Glutamatergic neuron (in vitro differentiated cells): ENCODE data around the gene MEGF11. TPM values are rescaled to one million over a fixed set of nuclear protein-coding genes. Genes with fewer than 3 reads are reported as not detected.

Experiments
- DNase-seq: peaks from one replicate; pipeline ENCODE4 v3.0.0; 2022
- H3K27ac Mint-ChIP-seq: one replicate; pipeline ENCODE4 v1.8.0; 2020; ENCODE audit warnings: mild to moderate bottlenecking, mixed read lengths, inconsistent platforms; ENCODE audit not compliant: unreplicated experiment
- H3K27me3 Mint-ChIP-seq: one replicate; pipeline ENCODE4 v1.8.0; 2020; ENCODE audit warnings: mild to moderate bottlenecking, moderate library complexity, mixed read lengths, inconsistent platforms; ENCODE audit not compliant: unreplicated experiment
- H3K36me3 Mint-ChIP-seq: one replicate; pipeline ENCODE4 v1.8.0; 2020; ENCODE audit warnings: mild to moderate bottlenecking, mixed read lengths, inconsistent platforms; ENCODE audit not compliant: unreplicated experiment
- H3K4me1 Mint-ChIP-seq: one replicate; pipeline ENCODE4 v1.8.0; 2020; ENCODE audit warnings: mild to moderate bottlenecking, low read depth, mixed read lengths, inconsistent platforms; ENCODE audit not compliant: unreplicated experiment
- H3K4me3 Mint-ChIP-seq: one replicate; pipeline ENCODE4 v1.8.0; 2020; ENCODE audit warnings: mild to moderate bottlenecking, mixed read lengths, inconsistent platforms; ENCODE audit not compliant: unreplicated experiment
- H3K9me3 Mint-ChIP-seq: one replicate; pipeline ENCODE4 v1.8.0; 2020; ENCODE audit warnings: mild to moderate bottlenecking, moderate library complexity, mixed read lengths, inconsistent platforms; ENCODE audit not compliant: unreplicated experiment
- total RNA-seq: library from RNA; stranded (reverse); fragmentation: NEBNext Ultra II Directional; extraction: Animal tissue kit (Norgen Biotek cat#: 25700); gene quantifications from one replicate; pipeline ENCODE4 v1.2.1, GENCODE V29; 2021; ENCODE audit not compliant: unreplicated experiment
- TF ChIP-seq, protein P1 (sequence below): fragments of 200-600 bp; sonication (generic); IDR thresholded peaks from one replicate; pipeline ENCODE4 v1.5.0; 2021; ENCODE audit not compliant: partially characterized antibody, unreplicated experiment

The MEGF11 gene
- total RNA-seq, 1 donor from 2014 or later, result 2.6 TPM

DNA sequence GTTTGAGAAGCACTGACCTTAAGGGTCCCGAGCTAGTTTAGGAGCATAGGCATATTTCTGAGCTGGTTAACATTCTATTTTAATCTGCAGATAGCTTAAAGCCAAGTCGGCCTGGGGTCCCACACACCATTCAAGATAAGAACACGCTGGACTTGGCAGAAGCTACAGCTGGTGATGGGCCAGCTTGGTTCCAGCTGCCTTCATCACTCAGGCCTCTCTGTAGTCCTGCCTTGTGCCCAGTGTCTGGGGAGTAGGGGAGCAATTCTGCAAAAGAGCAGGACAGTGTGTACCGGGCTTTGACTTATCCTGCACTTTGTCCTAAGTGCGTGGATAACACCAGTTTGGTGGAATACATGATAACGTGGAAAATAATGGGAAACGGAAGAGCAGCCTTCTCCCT lies 164.5 kb downstream of the MEGF11 start:
- DNase-seq, result no peak
- no peak overlapping the region for H3K4me3 Mint-ChIP-seq
- peaks cover 7% of the 10 kb centered on the region for H3K27me3 Mint-ChIP-seq
- peaks cover 11% of the 10 kb centered on the region for H3K9me3 Mint-ChIP-seq
- TF ChIP-seq, protein P1, sequence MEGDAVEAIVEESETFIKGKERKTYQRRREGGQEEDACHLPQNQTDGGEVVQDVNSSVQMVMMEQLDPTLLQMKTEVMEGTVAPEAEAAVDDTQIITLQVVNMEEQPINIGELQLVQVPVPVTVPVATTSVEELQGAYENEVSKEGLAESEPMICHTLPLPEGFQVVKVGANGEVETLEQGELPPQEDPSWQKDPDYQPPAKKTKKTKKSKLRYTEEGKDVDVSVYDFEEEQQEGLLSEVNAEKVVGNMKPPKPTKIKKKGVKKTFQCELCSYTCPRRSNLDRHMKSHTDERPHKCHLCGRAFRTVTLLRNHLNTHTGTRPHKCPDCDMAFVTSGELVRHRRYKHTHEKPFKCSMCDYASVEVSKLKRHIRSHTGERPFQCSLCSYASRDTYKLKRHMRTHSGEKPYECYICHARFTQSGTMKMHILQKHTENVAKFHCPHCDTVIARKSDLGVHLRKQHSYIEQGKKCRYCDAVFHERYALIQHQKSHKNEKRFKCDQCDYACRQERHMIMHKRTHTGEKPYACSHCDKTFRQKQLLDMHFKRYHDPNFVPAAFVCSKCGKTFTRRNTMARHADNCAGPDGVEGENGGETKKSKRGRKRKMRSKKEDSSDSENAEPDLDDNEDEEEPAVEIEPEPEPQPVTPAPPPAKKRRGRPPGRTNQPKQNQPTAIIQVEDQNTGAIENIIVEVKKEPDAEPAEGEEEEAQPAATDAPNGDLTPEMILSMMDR, result no peak
- no peak overlapping the region for H3K27ac Mint-ChIP-seq
- peaks cover 15% of the 10 kb centered on the region for H3K36me3 Mint-ChIP-seq
- H3K4me1 Mint-ChIP-seq, result peaks cover 21% of the 10 kb centered on the region

DNA sequence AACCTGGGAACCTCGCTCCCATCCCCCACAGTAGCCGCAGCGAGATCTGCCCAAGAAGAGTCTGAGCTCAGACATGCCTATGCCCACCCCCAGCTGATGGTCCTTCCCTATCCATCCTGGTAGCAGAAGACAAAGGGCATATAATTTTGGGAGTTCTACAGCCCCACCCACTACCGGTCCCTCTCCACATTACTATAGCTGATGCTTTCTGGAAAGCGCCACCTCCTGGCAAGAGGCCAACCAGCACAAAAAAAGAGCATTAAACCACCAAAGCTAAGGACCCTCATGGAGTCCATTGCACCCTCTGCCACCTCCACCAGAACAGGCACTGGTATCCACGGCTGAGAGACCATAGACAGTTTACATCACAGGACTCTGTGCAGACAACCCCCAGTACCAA lies 168.4 kb downstream of the MEGF11 start:
- DNase-seq, result no peak
- Mint-ChIP-seq H3K4me3 (no peak overlapping the region), H3K4me1 (peaks cover 8% of the 10 kb centered on the region), H3K27me3 (peaks cover 2% of the 10 kb centered on the region), H3K27ac (no peak overlapping the region), H3K36me3 (peaks cover 16% of the 10 kb centered on the region), H3K9me3 (peaks cover 6% of the 10 kb centered on the region)
- TF ChIP-seq, protein P1, result peak; percentile 29

DNA sequence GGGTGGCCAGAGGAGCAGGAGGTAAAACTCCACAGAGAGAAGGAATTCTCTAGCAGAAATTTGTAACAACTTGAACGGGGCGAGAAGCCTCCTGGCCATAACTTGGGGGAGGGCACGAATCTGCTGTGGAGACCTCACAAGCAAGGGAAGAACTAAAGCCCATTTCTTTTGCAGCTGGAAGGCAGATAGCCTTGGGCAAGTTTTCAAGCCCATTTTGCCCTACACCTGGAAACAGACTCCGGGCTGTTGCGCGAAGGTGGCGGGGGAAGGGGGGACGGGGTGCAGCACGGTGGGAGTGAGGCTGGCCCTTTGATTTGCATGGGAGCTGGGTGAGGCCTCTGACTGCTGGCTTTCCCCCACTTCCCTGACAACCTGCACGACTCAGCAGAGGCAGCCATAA lies 168.8 kb downstream of the MEGF11 start:
- TF ChIP-seq, protein P1, result no peak
- DNase-seq, result no peak
- H3K27me3 Mint-ChIP-seq, result peaks cover 2% of the 10 kb centered on the region
- no peak overlapping the region for H3K4me3 Mint-ChIP-seq
- peaks cover 8% of the 10 kb centered on the region for H3K4me1 Mint-ChIP-seq
- peaks cover 16% of the 10 kb centered on the region for H3K36me3 Mint-ChIP-seq
- H3K27ac Mint-ChIP-seq, result no peak overlapping the region
- H3K9me3 Mint-ChIP-seq, result peaks cover 6% of the 10 kb centered on the region

DNA sequence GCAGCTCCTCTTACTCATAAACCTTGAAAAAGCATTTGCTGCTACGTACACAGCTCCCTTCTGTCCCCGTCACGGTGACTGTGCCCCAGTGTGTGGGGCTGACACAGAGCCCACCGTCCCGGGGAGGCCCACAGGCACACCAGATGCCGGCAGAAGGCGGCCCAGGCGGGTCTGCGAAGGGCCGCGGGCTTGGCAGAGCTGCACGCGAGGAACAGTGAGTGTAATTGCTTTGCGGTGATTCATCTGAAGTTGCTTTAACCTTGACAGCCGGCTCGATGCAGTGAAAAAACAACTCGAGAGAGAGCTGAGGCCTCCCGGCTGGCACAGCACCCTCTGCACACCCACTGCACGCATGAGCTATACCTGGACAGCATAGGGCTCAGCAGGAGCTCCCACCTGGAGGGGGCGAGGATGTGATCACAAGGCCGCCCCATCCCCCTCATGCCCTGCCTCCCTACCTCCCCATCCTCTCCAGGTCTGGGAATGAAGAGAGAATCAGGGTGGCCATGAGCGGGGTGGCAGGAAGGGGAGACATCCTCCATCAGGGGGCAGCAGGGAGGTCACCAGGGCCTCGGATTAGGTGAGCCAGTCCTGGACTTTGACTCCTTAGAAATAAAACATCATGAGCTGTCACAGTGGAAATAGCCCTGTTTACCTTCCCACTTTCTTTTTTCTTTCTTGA lies 172.7 kb downstream of the MEGF11 start:
- H3K36me3 Mint-ChIP-seq, result peaks cover 11% of the 10 kb centered on the region
- no peak overlapping the region for H3K4me3 Mint-ChIP-seq
- H3K9me3 Mint-ChIP-seq, result peaks cover 3% of the 10 kb centered on the region
- no peak overlapping the region for H3K27ac Mint-ChIP-seq
- H3K4me1 Mint-ChIP-seq, result peaks cover 3% of the 10 kb centered on the region
- peak; percentile 40 for DNase-seq
- H3K27me3 Mint-ChIP-seq, result peaks cover 4% of the 10 kb centered on the region
- TF ChIP-seq, protein P1, result no peak

DNA sequence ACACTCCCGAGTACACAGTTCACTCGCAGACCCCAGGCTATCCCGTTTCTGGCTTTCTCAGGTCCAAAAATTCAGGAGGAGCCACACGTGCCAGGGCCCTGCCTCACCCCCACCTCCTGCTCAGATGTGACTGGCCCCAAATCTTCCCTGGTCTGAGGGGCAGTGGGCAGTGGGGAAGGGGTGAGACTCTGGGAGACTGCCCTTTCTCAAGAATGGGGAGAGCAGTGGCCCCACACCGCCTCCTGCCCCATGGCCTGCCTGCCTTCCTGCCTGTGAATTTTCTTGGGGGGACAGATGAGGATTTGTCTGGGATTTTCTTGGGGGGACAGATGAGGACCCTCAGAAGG lies 174.6 kb downstream of the MEGF11 start:
- H3K27me3 Mint-ChIP-seq, result peaks cover 6% of the 10 kb centered on the region
- H3K4me1 Mint-ChIP-seq, result peaks cover 3% of the 10 kb centered on the region
- H3K36me3 Mint-ChIP-seq, result no peaks in the 10 kb centered on the region
- no peak overlapping the region for H3K4me3 Mint-ChIP-seq
- DNase-seq, result no peak
- H3K9me3 Mint-ChIP-seq, result no peaks in the 10 kb centered on the region
- TF ChIP-seq, protein P1, result no peak
- H3K27ac Mint-ChIP-seq, result no peak overlapping the region
